HepG2 (cell line): ENCODE results near the gene CNPY1. TPM values are rescaled to one million over a fixed set of nuclear protein-coding genes. Genes with fewer than 3 reads are reported as not detected.

ENCODE experiments used
- ARID2 ChIP-seq: sonication (generic); formaldehyde crosslinking; IDR thresholded peaks from 2 replicates; pipeline ENCODE4 v1.8.1; 2022; ENCODE audit warnings: mild to moderate bottlenecking, missing genetic modification reagents, borderline replicate concordance
- ARNTL ChIP-seq: sonication (generic); formaldehyde crosslinking; IDR thresholded peaks from 2 replicates; pipeline ENCODE4 v1.4.0; 2020; ENCODE audit warnings: mild to moderate bottlenecking, missing genetic modification reagents
- FOXO4 ChIP-seq: sonication (generic); formaldehyde crosslinking; conservative IDR thresholded peaks from 2 replicates; pipeline ENCODE4 v1.8.1; 2023; ENCODE audit warnings: missing genetic modification reagents
- HMG20B ChIP-seq: conservative IDR thresholded peaks from 2 replicates; pipeline ENCODE4 v1.6.1; 2016; ENCODE audit warnings: missing genetic modification reagents, missing compliant biosample characterization
- HNF1A ChIP-seq, 2 experiments: sonication (generic) in 1 of 2; formaldehyde crosslinking in 1 of 2; IDR thresholded peaks; 2 replicates each; pipeline versions ENCODE4 v1.4.0 to v1.6.1; 2016 to 2020; ENCODE audit warnings: borderline replicate concordance in 1 of 2, low read depth in 1 of 2, mild to moderate bottlenecking in 1 of 2, missing genetic modification reagents in 1 of 2
- HOXA3 ChIP-seq: sonication (generic); formaldehyde crosslinking; IDR thresholded peaks from 2 replicates; pipeline ENCODE4 v1.5.0; 2020; ENCODE audit warnings: missing genetic modification reagents
- KAT8 ChIP-seq: IDR thresholded peaks from 2 replicates; pipeline ENCODE4 v1.6.1; 2016; ENCODE audit warnings: missing genetic modification reagents, missing compliant biosample characterization
- MTA1 ChIP-seq: sonication (generic); formaldehyde crosslinking; IDR thresholded peaks from 2 replicates; pipeline ENCODE4 v1.4.0; 2020; ENCODE audit warnings: missing genetic modification reagents, mild to moderate bottlenecking, borderline replicate concordance
- NR2F6 ChIP-seq, 2 experiments: IDR thresholded peaks; 2 replicates each; pipeline ENCODE4 v1.6.1; 2016; ENCODE audit warnings: antibody characterized with exemption in 1 of 2, mild to moderate bottlenecking in 1 of 2
- RFX1 ChIP-seq: fragments of 450-650 bp; IDR thresholded peaks from 2 replicates; pipeline ENCODE4 v1.6.1; 2017
- SIN3A ChIP-seq: IDR thresholded peaks from 2 replicates; pipeline ENCODE4 v1.6.1; 2011; ENCODE audit warnings: low read depth, mild to moderate bottlenecking, control low read depth, low read length, borderline replicate concordance
- SMAD9 ChIP-seq: sonication (generic); formaldehyde crosslinking; IDR thresholded peaks from 2 replicates; pipeline ENCODE4 v1.5.1; 2020; ENCODE audit warnings: mild to moderate bottlenecking, missing genetic modification reagents
- SP5 ChIP-seq: IDR thresholded peaks from 2 replicates; pipeline ENCODE4 v1.6.1; 2016; ENCODE audit warnings: low read depth, borderline replicate concordance
- THAP7 ChIP-seq: sonication (generic); formaldehyde crosslinking; IDR thresholded peaks from 2 replicates; pipeline ENCODE4 v1.8.1; 2023; ENCODE audit warnings: mild to moderate bottlenecking, missing genetic modification reagents
- THAP9 ChIP-seq: sonication (generic); formaldehyde crosslinking; IDR thresholded peaks from 2 replicates; pipeline ENCODE4; 2020; ENCODE audit warnings: missing genetic modification reagents, mild to moderate bottlenecking, borderline replicate concordance
- TP53 ChIP-seq: sonication (generic); formaldehyde crosslinking; conservative IDR thresholded peaks from 2 replicates; pipeline ENCODE4 v1.4.0; 2020; ENCODE audit warnings: missing genetic modification reagents
- ZNF232 ChIP-seq: sonication (generic); formaldehyde crosslinking; IDR thresholded peaks from 2 replicates; pipeline ENCODE4 v1.4.0; 2020; ENCODE audit warnings: missing genetic modification reagents, borderline replicate concordance
- ZNF792 ChIP-seq: IDR thresholded peaks from 2 replicates; pipeline ENCODE4 v1.6.1; 2016
- ZSCAN20 ChIP-seq: sonication (generic); formaldehyde crosslinking; IDR thresholded peaks from 2 replicates; pipeline ENCODE4 v1.4.0; 2020; ENCODE audit warnings: missing genetic modification reagents, mild to moderate bottlenecking, borderline replicate concordance
- polyA plus RNA-seq, 8 experiments: library from polyadenylated mRNA; depleted of rRNA in 3 of 8; stranded (reverse) in 7 of 8; unstranded in 1 of 8; fragments of >200 nt; fragmentation: Illumina TruSeq in 4 of 8; extraction: Trizol in 4 of 8; gene quantifications; 2 replicates each; pipeline versions ENCODE4 v1.2.1 to v1.2.3, GENCODE V29; 2011 to 2016; ENCODE audit warnings: low read depth in 4 of 8, missing spikeins in 1 of 8, mixed read lengths in 1 of 8; ENCODE audit not compliant: insufficient read depth in 1 of 8
- total RNA-seq, 5 experiments: library from RNA; depleted of rRNA; stranded (reverse); fragments of >200 nt; fragmentation: Illumina TruSeq; extraction: Trizol; gene quantifications; 2 replicates each; pipeline ENCODE4 v1.2.3, GENCODE V29; 2016; ENCODE audit warnings: low read depth in 1 of 5

CNPY1 gene
- total and polyA plus RNA-seq, 2 of the 13 experiments (the other 11 are each of a cell fraction or from before 2014, with no cell fraction given): not detected

- TF ChIP-seq THAP9 (CRISPR knock-in tag): no peak
- TF ChIP-seq NR2F6 (IDR thresholded peaks at IDR 0.05): 0 out of 2 replicates have a peak, but pooled peaks have one; percentile 24
- TF ChIP-seq NR2F6 (CRISPR knock-in tag; IDR thresholded peaks at IDR 0.05): no peak
- TF ChIP-seq FOXO4 (CRISPR knock-in tag): no peak
- no peak for TF ChIP-seq ARID2 (CRISPR knock-in tag)
- TF ChIP-seq ZNF792 (CRISPR knock-in tag): peak; percentile 100
- TF ChIP-seq SP5: no peak
- TF ChIP-seq HMG20B: no peak
- TF ChIP-seq SMAD9 (CRISPR knock-in tag): no peak
- TF ChIP-seq TP53: no peak
- peak; percentile 50; the same call in 1 of the 2 replicates for TF ChIP-seq KAT8
- TF ChIP-seq HOXA3 (CRISPR knock-in tag): 0 out of 2 replicates have a peak, but pooled peaks have one; percentile 9
- TF ChIP-seq ARNTL (CRISPR knock-in tag): no peak
- TF ChIP-seq THAP7 (CRISPR knock-in tag): peak; percentile 53; the same call in 1 of the 2 replicates
- no peak for TF ChIP-seq HNF1A (IDR thresholded peaks at IDR 0.05; ENCODE audit: low read depth)
- no peak for TF ChIP-seq HNF1A (CRISPR knock-in tag; IDR thresholded peaks at IDR 0.05; ENCODE audit: borderline replicate concordance)
- TF ChIP-seq RFX1: peak; percentile 86
- TF ChIP-seq SIN3A: peak; percentile 42; the same call in 1 of the 2 replicates
- 0 out of 2 replicates have a peak, but pooled peaks have one; percentile 30 for TF ChIP-seq ZNF232 (CRISPR knock-in tag)
- 0 out of 2 replicates have a peak, but pooled peaks have one; percentile 32 for TF ChIP-seq ZSCAN20 (CRISPR knock-in tag)
- TF ChIP-seq MTA1: peak; percentile 34; the same call in 1 of the 2 replicates
These were observed 44.1 kb upstream of the CNPY1 start (continued) for GRCh38 chr7:155590215-155591018.
